OCI-LY7 (cell line): Measurements from ENCODE around the gene TFB1M. TPM values are rescaled to one million over a fixed set of nuclear protein-coding genes. Genes with fewer than 3 reads are reported as not detected.

Experiments used
- BruUV-seq: library from RNA; stranded (reverse); fragments of 400-500 nt; replicated peaks from 2 replicates; lab custom pipeline; 2021; lab: Mats Ljungman, UMichigan
- CTCF ChIA-PET: fragments of 300-600 bp; sonication (Branson Sonifier 250); formaldehyde crosslinking; loops from one replicate; lab custom pipeline; 2022; ENCODE audit warnings: antibody characterized with exemption; ENCODE audit not compliant: unreplicated experiment; lab: Charles Lee
- POLR2A ChIA-PET: fragments of 300-600 bp; sonication (Branson Sonifier 250); formaldehyde crosslinking; loops from one replicate; lab custom pipeline; 2022; ENCODE audit warnings: antibody characterized with exemption; lab: Charles Lee
- DNase-seq: peaks from one replicate; pipeline ENCODE4 v3.0.0-alpha.2; 2015; ENCODE audit warnings: low spot score
- H2AFZ ChIP-seq: fragments of 200-600 bp; sonication (generic), shearing (Covaris generic); 2 replicates; pipeline ENCODE4 v1.6.1; 2014; ENCODE audit warnings: mild to moderate bottlenecking, antibody characterized with exemption, low read length, moderate library complexity
- H3K27ac ChIP-seq: fragments of 200-600 bp; sonication (generic); 2 replicates; pipeline ENCODE4 v1.5.1; 2014; ENCODE audit warnings: mixed run types, low read depth, mild to moderate bottlenecking, moderate library complexity, low read length, inconsistent platforms; ENCODE audit not compliant: poor library complexity, severe bottlenecking
- H3K36me3 ChIP-seq: fragments of 200-600 bp; sonication (generic); 2 replicates; pipeline ENCODE4 v1.6.1; 2014; ENCODE audit warnings: mild to moderate bottlenecking, antibody characterized with exemption, low read length, moderate library complexity, mixed read lengths; ENCODE audit not compliant: insufficient read depth
- H3K4me1 ChIP-seq: fragments of 200-600 bp; sonication (generic); 2 replicates; pipeline ENCODE4 v1.5.1; 2014; ENCODE audit warnings: mild to moderate bottlenecking, low read length; ENCODE audit not compliant: insufficient read depth, poor library complexity, severe bottlenecking
- H3K4me2 ChIP-seq: fragments of 200-600 bp; sonication (generic); 2 replicates; pipeline ENCODE4 v1.6.1; 2014; ENCODE audit warnings: mild to moderate bottlenecking, low read length
- H3K4me3 ChIP-seq: fragments of 200-600 bp; sonication (generic); 2 replicates; pipeline ENCODE4 v1.5.1; 2014; ENCODE audit warnings: mild to moderate bottlenecking, low read depth, low read length; ENCODE audit not compliant: poor library complexity, severe bottlenecking
- H3K79me2 ChIP-seq: fragments of 200-600 bp; sonication (generic); 2 replicates; pipeline ENCODE4 v1.6.1; 2016; ENCODE audit warnings: low read depth, mild to moderate bottlenecking, low read length, moderate library complexity, mixed read lengths; ENCODE audit not compliant: insufficient read depth
- H3K9me2 ChIP-seq: fragments of 200-600 bp; sonication (generic); 2 replicates; pipeline ENCODE4 v1.6.1; 2016; ENCODE audit warnings: mild to moderate bottlenecking, low read length, mixed read lengths; ENCODE audit not compliant: insufficient read depth
- H3K9me3 ChIP-seq: fragments of 200-600 bp; sonication (generic); 2 replicates; pipeline ENCODE4 v1.6.1; 2014; ENCODE audit warnings: mild to moderate bottlenecking, mixed run types, low read length, mixed read lengths
- H4K20me1 ChIP-seq: fragments of 200-600 bp; sonication (generic); 2 replicates; pipeline ENCODE4 v1.6.1; 2014; ENCODE audit warnings: mild to moderate bottlenecking, antibody characterized with exemption, low read length, moderate library complexity, mixed read lengths; ENCODE audit not compliant: insufficient read depth
- EZH2phosphoT487 ChIP-seq: fragments of 200-600 bp; sonication (generic); IDR thresholded peaks from 2 replicates; pipeline ENCODE4 v1.6.1; 2018; ENCODE audit warnings: low read depth, borderline replicate concordance, mild to moderate bottlenecking, mixed run types, antibody characterized with exemption, low read length, moderate library complexity, mixed read lengths
- intact Hi-C: fragments of 100-400 bp; cut with micrococcal nuclease; formaldehyde crosslinking; loops from one replicate; pipeline ENCODE4 v1.10.0; 2022; ENCODE audit not compliant: unreplicated experiment
- total RNA-seq, 2 experiments: library from RNA; depleted of rRNA in 1 of 2; stranded (reverse); fragments of >200 nt in 1 of 2; shearing (Covaris generic) in 1 of 2; gene quantifications; 2 replicates each; pipeline ENCODE4 v1.2.3, GENCODE V29; 2014 to 2022
- TF ChIP-seq, protein P1 (sequence below): fragments of 200-600 bp; sonication (generic); conservative IDR thresholded peaks from 2 replicates; pipeline ENCODE4 v1.5.1; 2014; ENCODE audit warnings: mild to moderate bottlenecking, antibody characterized with exemption, low read length, moderate library complexity, mixed read lengths

Gene TFB1M
- total RNA-seq, 2 experiments from 2014 or later, result 34.8 to 62.8 TPM

DNA sequence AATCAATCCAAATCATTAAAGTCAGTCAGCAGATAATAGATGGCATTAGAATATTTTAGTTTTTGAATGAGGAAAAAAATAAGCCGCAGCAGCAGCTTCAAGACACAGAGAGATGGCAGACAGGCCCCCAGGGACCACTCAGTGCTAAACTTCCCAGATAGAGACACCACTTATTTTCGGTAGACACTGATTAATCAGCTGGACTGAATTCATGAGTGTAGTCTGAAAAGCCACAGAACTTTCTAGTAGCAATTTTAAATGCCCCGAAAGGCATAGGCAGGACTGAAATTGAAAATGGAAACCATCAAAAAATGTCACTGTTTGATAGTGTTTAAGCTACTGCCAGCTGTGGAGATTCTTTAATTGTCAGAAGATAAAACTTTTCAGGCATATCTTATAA lies 53.6 kb downstream of the TFB1M start:
- Histone ChIP-seq H3K4me1 (peaks cover 7% of the 10 kb centered on the region), H2AFZ (no peak overlapping the region), H3K27ac (no peak overlapping the region), H3K4me3 (no peak overlapping the region), H3K4me2 (no peak overlapping the region), H3K9me3 (no peaks in the 10 kb centered on the region), H4K20me1 (0 out of 2 replicates have a peak, but pooled peaks cover 5% of the 10 kb centered on the region), H3K9me2 (no peaks in the 10 kb centered on the region), H3K36me3 (peaks cover 82% of the 10 kb centered on the region), H3K79me2 (no peaks in the 10 kb centered on the region)
- ChIA-PET POLR2A (no interaction called here), CTCF (no interaction called here)
- no peak for DNase-seq
- no peak for TF ChIP-seq EZH2phosphoT487
- TF ChIP-seq, protein P1, sequence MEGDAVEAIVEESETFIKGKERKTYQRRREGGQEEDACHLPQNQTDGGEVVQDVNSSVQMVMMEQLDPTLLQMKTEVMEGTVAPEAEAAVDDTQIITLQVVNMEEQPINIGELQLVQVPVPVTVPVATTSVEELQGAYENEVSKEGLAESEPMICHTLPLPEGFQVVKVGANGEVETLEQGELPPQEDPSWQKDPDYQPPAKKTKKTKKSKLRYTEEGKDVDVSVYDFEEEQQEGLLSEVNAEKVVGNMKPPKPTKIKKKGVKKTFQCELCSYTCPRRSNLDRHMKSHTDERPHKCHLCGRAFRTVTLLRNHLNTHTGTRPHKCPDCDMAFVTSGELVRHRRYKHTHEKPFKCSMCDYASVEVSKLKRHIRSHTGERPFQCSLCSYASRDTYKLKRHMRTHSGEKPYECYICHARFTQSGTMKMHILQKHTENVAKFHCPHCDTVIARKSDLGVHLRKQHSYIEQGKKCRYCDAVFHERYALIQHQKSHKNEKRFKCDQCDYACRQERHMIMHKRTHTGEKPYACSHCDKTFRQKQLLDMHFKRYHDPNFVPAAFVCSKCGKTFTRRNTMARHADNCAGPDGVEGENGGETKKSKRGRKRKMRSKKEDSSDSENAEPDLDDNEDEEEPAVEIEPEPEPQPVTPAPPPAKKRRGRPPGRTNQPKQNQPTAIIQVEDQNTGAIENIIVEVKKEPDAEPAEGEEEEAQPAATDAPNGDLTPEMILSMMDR, result no peak
- intact Hi-C loops, result no loop called here
- BruUV-seq, result no TSS peak

DNA sequence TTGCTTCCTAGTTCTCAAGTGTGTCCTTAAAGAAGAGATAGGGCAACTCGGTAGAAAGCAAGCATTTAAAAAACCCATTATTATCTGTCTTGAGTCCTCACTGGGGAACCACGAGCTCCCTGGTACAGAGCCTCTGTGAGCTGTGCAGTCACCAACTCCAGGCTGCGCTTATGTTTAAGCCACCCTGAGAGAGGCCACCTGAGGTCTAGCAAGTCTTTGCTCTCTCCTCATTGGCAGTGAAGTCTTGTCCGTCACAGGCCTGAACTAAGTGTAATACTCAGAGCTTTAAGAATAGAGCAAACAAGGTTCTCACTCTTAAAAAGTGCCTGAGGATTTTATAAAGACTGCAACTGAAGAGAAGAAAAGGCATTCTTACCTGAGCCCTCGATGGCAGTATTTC lies 54.4 kb downstream of the TFB1M start:
- no peak for TF ChIP-seq EZH2phosphoT487
- CTCF ChIA-PET, result no interaction called here
- H3K9me3 ChIP-seq, result no peaks in the 10 kb centered on the region
- H3K27ac ChIP-seq, result no peak overlapping the region
- BruUV-seq, result no TSS peak
- no peak overlapping the region for H3K4me2 ChIP-seq
- 0 out of 2 replicates have a peak, but pooled peaks cover 5% of the 10 kb centered on the region for H4K20me1 ChIP-seq
- DNase-seq, result no peak
- H3K9me2 ChIP-seq, result no peaks in the 10 kb centered on the region
- intact Hi-C loops, result loop anchor here (5.0 kb wide), 1 partner anchor 393 kb away; no protein-coding TSS in a partner anchor
- H3K79me2 ChIP-seq, result no peaks in the 10 kb centered on the region
- no peak overlapping the region for H2AFZ ChIP-seq
- POLR2A ChIA-PET, result interaction anchor here (0.6 kb wide), 1 partner anchor 9 kb away, joined by 4 read pairs; no protein-coding TSS in a partner anchor
- H3K4me1 ChIP-seq, result peaks cover 7% of the 10 kb centered on the region
- no peak overlapping the region for H3K4me3 ChIP-seq
- peaks cover 84% of the 10 kb centered on the region for H3K36me3 ChIP-seq

DNA sequence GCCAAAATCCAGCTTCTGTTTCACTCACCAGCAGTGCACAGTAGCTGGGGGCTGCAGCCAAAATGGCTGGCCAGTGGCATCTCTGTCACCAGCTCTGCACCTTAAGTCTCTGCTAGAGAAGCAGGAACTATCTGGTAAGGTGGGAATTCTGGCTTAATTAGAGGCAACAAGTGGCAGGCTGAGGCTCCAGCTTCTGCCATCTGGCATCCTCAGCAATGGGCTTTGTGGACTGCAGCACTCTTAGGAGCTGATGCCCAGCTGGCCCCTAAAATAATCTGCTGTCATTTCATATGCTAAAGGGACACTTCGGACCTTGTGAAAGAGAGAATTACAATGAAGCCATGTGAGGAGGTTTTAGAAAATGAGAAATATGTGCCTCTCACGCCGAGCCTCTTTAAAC lies 55.1 kb downstream of the TFB1M start:
- no peaks in the 10 kb centered on the region for H3K79me2 ChIP-seq
- no TSS peak for BruUV-seq
- H3K4me2 ChIP-seq, result no peak overlapping the region
- peaks cover 84% of the 10 kb centered on the region for H3K36me3 ChIP-seq
- H3K4me3 ChIP-seq, result no peak overlapping the region
- H2AFZ ChIP-seq, result no peak overlapping the region
- 0 out of 2 replicates have a peak, but pooled peaks cover 5% of the 10 kb centered on the region for H4K20me1 ChIP-seq
- peaks cover 7% of the 10 kb centered on the region for H3K4me1 ChIP-seq
- ChIA-PET CTCF (no interaction called here), POLR2A (interaction anchor here (0.6 kb wide), 1 partner anchor 10 kb away, joined by 4 read pairs; no protein-coding TSS in a partner anchor)
- DNase-seq, result no peak
- H3K9me3 ChIP-seq, result no peaks in the 10 kb centered on the region
- TF ChIP-seq, protein P1, result no peak
- no peak for TF ChIP-seq EZH2phosphoT487
- intact Hi-C loops, result loop anchor here (5.0 kb wide), 1 partner anchor 392 kb away; no protein-coding TSS in a partner anchor
- no peaks in the 10 kb centered on the region for H3K9me2 ChIP-seq
- H3K27ac ChIP-seq, result no peak overlapping the region
